GM23338 (cell line): Measurements from ENCODE around the gene RHOV. TPM values are rescaled to one million over a fixed set of nuclear protein-coding genes. Genes with fewer than 3 reads are reported as not detected.

ENCODE experiments used
- ATAC-seq: fragments of 200-7000 bp; cut with Tn5 transposase; 3 replicates; pipeline ENCODE4 v1.9.1; 2020
- DNase-seq: peaks from one replicate; pipeline ENCODE4 v3.0.0-alpha.2; 2015; ENCODE audit warnings: low spot score
- H2AFZ ChIP-seq: fragments of 200-600 bp; sonication (generic); 2 replicates; pipeline ENCODE4 v1.8.0; 2016; ENCODE audit warnings: antibody characterized with exemption, mild to moderate bottlenecking, moderate library complexity
- H3F3A ChIP-seq: fragments of 200-600 bp; sonication (generic); replicated peaks from 2 replicates; pipeline ENCODE4 v1.8.0; 2017; ENCODE audit warnings: antibody characterized with exemption, mixed run types, low read depth
- H3K27ac ChIP-seq: fragments of 200-600 bp; sonication (generic); 2 replicates; pipeline ENCODE4 v1.6.1; 2016; ENCODE audit warnings: low read depth
- H3K27me3 ChIP-seq: fragments of 200-600 bp; sonication (generic); 2 replicates; pipeline ENCODE4 v1.8.0; 2016; ENCODE audit warnings: mild to moderate bottlenecking, mixed run types, moderate library complexity; ENCODE audit not compliant: insufficient read depth
- H3K36me3 ChIP-seq: fragments of 200-600 bp; sonication (generic); 2 replicates; pipeline ENCODE4 v1.8.0; 2016; ENCODE audit warnings: mild to moderate bottlenecking; ENCODE audit not compliant: insufficient read depth
- H3K4me1 ChIP-seq: fragments of 200-600 bp; sonication (generic); 2 replicates; pipeline ENCODE4 v1.8.0; 2016; ENCODE audit warnings: mild to moderate bottlenecking, moderate library complexity; ENCODE audit not compliant: insufficient read depth
- H3K4me2 ChIP-seq: fragments of 200-600 bp; sonication (generic); 2 replicates; pipeline ENCODE4 v1.7.1; 2017; ENCODE audit warnings: mixed run types
- H3K4me3 ChIP-seq: fragments of 200-600 bp; sonication (generic); 2 replicates; pipeline ENCODE4 v1.6.1; 2016; ENCODE audit warnings: mixed run types
- H3K79me2 ChIP-seq: fragments of 200-600 bp; sonication (generic); replicated peaks from 2 replicates; pipeline ENCODE4 v1.8.0; 2017; ENCODE audit warnings: mild to moderate bottlenecking; ENCODE audit not compliant: insufficient read depth
- H3K9me2 ChIP-seq: fragments of 200-600 bp; sonication (generic); 2 replicates; pipeline ENCODE4 v1.8.0; 2017; ENCODE audit not compliant: insufficient read depth
- H4K20me1 ChIP-seq: fragments of 200-600 bp; sonication (generic); replicated peaks from 2 replicates; pipeline ENCODE4 v1.8.0; 2017; ENCODE audit warnings: mild to moderate bottlenecking; ENCODE audit not compliant: insufficient read depth
- H3K27ac Mint-ChIP-seq: 2 replicates; pipeline ENCODE4 v1.8.0; 2020; ENCODE audit warnings: inconsistent platforms, mild to moderate bottlenecking, moderate library complexity, mixed read lengths
- H3K27me3 Mint-ChIP-seq: 3 replicates; pipeline ENCODE4 v1.8.0; 2022; ENCODE audit warnings: low read depth, mild to moderate bottlenecking, moderate library complexity, mixed read lengths, inconsistent platforms; ENCODE audit not compliant: insufficient read depth, poor library complexity
- H3K36me3 Mint-ChIP-seq: 3 replicates; pipeline ENCODE4 v1.8.0; 2021; ENCODE audit warnings: low read depth, mild to moderate bottlenecking, inconsistent platforms, moderate library complexity, mixed read lengths
- H3K4me1 Mint-ChIP-seq: 3 replicates; pipeline ENCODE4 v1.8.0; 2020; ENCODE audit warnings: mild to moderate bottlenecking, inconsistent platforms, mixed read lengths
- H3K4me3 Mint-ChIP-seq: 3 replicates; pipeline ENCODE4 v1.8.0; 2021; ENCODE audit warnings: moderate library complexity, mild to moderate bottlenecking, inconsistent platforms, mixed read lengths
- H3K9me3 Mint-ChIP-seq: 3 replicates; pipeline ENCODE4 v1.8.0; 2020; ENCODE audit warnings: moderate library complexity, mild to moderate bottlenecking, inconsistent platforms, mixed read lengths
- CREB1 ChIP-seq: fragments of 250-450 bp; sonication (Bioruptor Pico); IDR thresholded peaks from 2 replicates; pipeline ENCODE4 v1.5.0; 2020; ENCODE audit warnings: low read depth, mild to moderate bottlenecking, moderate library complexity
- EZH2 ChIP-seq: fragments of 200-600 bp; sonication (generic); IDR thresholded peaks from one replicate; pipeline ENCODE4 v1.8.0; 2017; ENCODE audit warnings: antibody characterized with exemption, mild to moderate bottlenecking, low read depth; ENCODE audit not compliant: unreplicated experiment
- EZH2phosphoT487 ChIP-seq: fragments of 200-600 bp; sonication (generic); IDR thresholded peaks from one replicate; pipeline ENCODE4 v1.8.1; 2018; ENCODE audit warnings: antibody characterized with exemption; ENCODE audit not compliant: unreplicated experiment
- JUNB ChIP-seq: IDR thresholded peaks from one replicate; pipeline ENCODE4 v1.6.1; 2016; ENCODE audit warnings: antibody characterized with exemption; ENCODE audit not compliant: unreplicated experiment
- NANOG ChIP-seq: IDR thresholded peaks from 2 replicates; pipeline ENCODE4 v1.6.1; 2016; ENCODE audit warnings: antibody characterized with exemption, borderline replicate concordance
- POLR2AphosphoS5 ChIP-seq: IDR thresholded peaks from 2 replicates; pipeline ENCODE4 v1.6.1; 2016; ENCODE audit warnings: antibody characterized with exemption, low read depth
- STAT1 ChIP-seq: IDR thresholded peaks from one replicate; pipeline ENCODE4 v1.6.1; 2016; ENCODE audit warnings: antibody characterized with exemption; ENCODE audit not compliant: unreplicated experiment
- ZNF114 ChIP-seq: fragments of 250-450 bp; sonication (Bioruptor Pico); IDR thresholded peaks from 2 replicates; pipeline ENCODE4 v1.5.0; 2020; ENCODE audit warnings: mild to moderate bottlenecking, moderate library complexity
- ZNF331 ChIP-seq: fragments of 250-450 bp; sonication (Bioruptor Pico); IDR thresholded peaks from 2 replicates; pipeline ENCODE4 v1.5.0; 2020; ENCODE audit warnings: low read depth, mild to moderate bottlenecking, moderate library complexity
- polyA plus RNA-seq: library from polyadenylated mRNA; unstranded; fragments of >200 nt; fragmentation: Nextera tagmentation; extraction: Ambion mirVana; gene quantifications from 2 replicates; pipeline ENCODE4 v1.2.1, GENCODE V29; 2016
- total RNA-seq: library from RNA; depleted of rRNA; stranded (reverse); fragments of >200 nt; shearing (Covaris generic); gene quantifications from 2 replicates; pipeline ENCODE4 v1.2.3, GENCODE V29; 2014
- TF ChIP-seq, protein P1 (sequence below): IDR thresholded peaks from one replicate; pipeline ENCODE4 v1.6.1; 2018; ENCODE audit warnings: antibody characterized with exemption; ENCODE audit not compliant: unreplicated experiment
- TF ChIP-seq, protein P2 (sequence below): fragments of 250-450 bp; sonication (Bioruptor Pico); IDR thresholded peaks from 2 replicates; pipeline ENCODE4 v1.5.0; 2020; ENCODE audit warnings: mild to moderate bottlenecking, moderate library complexity
- TF ChIP-seq, protein P3 (sequence below): IDR thresholded peaks from 2 replicates; pipeline ENCODE4 v1.6.1; 2016; ENCODE audit warnings: antibody characterized with exemption
- TF ChIP-seq, protein P4 (sequence below), 2 experiments: fragments of 200-600 bp in 1 of 2; sonication (generic) in 1 of 2; conservative IDR thresholded peaks; 2 replicates each; pipeline versions ENCODE4 v1.5.1 to v1.6.1; 2016 to 2017; ENCODE audit warnings: antibody characterized with exemption in 2 of 2, low read depth in 2 of 2, mild to moderate bottlenecking in 2 of 2, moderate library complexity in 1 of 2

RHOV gene
- total and polyA plus RNA-seq, 2 experiments from 2014 or later: 4.4 to 4.7 TPM

DNA sequence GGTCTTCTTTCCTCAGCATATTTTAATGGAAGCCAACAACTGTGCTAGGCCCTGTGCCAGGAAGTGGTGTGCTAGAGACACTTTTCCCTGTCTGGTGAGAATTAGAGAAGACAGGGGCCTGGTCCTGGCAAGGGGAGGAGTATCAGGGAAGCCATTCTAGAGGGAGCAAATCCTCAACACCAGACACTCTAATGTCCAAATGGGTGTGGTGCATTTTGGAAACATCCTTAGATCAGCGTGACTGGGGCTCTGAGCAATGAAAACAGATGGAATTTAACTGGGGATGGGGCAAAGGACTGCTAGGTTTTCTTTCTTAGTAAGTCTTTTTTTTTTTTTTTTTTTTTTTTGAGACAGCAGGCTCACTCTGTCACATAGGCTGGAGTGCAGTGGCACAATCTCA, 12.6 kb upstream of the RHOV start:
- Histone ChIP-seq H2AFZ (no peak overlapping the region), H3K27me3 (no peaks in the 10 kb centered on the region), H3K36me3 (no peaks in the 10 kb centered on the region), H4K20me1 (no peaks in the 10 kb centered on the region), H3F3A (no peaks in the 10 kb centered on the region), H3K4me1 (no peaks in the 10 kb centered on the region), H3K4me3 (no peak overlapping the region), H3K4me2 (no peak overlapping the region), H3K9me2 (no peaks in the 10 kb centered on the region), H3K27ac (no peak overlapping the region), H3K79me2 (no peaks in the 10 kb centered on the region)
- Mint-ChIP-seq H3K27me3 (peaks cover 3% of the 10 kb centered on the region), H3K9me3 (peaks cover 7% of the 10 kb centered on the region; the same call in 2 of the 3 replicates), H3K36me3 (no peaks in the 10 kb centered on the region; the same call in 2 of the 3 replicates), H3K4me1 (no peaks in the 10 kb centered on the region; the same call in 2 of the 3 replicates), H3K27ac (no peak overlapping the region), H3K4me3 (no peak overlapping the region)
- DNase-seq: no peak
- no peak for ATAC-seq
- TF ChIP-seq JUNB (no peak), STAT1 (no peak), POLR2AphosphoS5 (no peak), EZH2 (no peak), ZNF331 (CRISPR knock-in tag) (no peak), ZNF114 (no peak), CREB1 (no peak), NANOG (no peak), EZH2phosphoT487 (no peak)
- TF ChIP-seq, protein P1, sequence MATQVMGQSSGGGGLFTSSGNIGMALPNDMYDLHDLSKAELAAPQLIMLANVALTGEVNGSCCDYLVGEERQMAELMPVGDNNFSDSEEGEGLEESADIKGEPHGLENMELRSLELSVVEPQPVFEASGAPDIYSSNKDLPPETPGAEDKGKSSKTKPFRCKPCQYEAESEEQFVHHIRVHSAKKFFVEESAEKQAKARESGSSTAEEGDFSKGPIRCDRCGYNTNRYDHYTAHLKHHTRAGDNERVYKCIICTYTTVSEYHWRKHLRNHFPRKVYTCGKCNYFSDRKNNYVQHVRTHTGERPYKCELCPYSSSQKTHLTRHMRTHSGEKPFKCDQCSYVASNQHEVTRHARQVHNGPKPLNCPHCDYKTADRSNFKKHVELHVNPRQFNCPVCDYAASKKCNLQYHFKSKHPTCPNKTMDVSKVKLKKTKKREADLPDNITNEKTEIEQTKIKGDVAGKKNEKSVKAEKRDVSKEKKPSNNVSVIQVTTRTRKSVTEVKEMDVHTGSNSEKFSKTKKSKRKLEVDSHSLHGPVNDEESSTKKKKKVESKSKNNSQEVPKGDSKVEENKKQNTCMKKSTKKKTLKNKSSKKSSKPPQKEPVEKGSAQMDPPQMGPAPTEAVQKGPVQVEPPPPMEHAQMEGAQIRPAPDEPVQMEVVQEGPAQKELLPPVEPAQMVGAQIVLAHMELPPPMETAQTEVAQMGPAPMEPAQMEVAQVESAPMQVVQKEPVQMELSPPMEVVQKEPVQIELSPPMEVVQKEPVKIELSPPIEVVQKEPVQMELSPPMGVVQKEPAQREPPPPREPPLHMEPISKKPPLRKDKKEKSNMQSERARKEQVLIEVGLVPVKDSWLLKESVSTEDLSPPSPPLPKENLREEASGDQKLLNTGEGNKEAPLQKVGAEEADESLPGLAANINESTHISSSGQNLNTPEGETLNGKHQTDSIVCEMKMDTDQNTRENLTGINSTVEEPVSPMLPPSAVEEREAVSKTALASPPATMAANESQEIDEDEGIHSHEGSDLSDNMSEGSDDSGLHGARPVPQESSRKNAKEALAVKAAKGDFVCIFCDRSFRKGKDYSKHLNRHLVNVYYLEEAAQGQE: no peak
- TF ChIP-seq, protein P2, sequence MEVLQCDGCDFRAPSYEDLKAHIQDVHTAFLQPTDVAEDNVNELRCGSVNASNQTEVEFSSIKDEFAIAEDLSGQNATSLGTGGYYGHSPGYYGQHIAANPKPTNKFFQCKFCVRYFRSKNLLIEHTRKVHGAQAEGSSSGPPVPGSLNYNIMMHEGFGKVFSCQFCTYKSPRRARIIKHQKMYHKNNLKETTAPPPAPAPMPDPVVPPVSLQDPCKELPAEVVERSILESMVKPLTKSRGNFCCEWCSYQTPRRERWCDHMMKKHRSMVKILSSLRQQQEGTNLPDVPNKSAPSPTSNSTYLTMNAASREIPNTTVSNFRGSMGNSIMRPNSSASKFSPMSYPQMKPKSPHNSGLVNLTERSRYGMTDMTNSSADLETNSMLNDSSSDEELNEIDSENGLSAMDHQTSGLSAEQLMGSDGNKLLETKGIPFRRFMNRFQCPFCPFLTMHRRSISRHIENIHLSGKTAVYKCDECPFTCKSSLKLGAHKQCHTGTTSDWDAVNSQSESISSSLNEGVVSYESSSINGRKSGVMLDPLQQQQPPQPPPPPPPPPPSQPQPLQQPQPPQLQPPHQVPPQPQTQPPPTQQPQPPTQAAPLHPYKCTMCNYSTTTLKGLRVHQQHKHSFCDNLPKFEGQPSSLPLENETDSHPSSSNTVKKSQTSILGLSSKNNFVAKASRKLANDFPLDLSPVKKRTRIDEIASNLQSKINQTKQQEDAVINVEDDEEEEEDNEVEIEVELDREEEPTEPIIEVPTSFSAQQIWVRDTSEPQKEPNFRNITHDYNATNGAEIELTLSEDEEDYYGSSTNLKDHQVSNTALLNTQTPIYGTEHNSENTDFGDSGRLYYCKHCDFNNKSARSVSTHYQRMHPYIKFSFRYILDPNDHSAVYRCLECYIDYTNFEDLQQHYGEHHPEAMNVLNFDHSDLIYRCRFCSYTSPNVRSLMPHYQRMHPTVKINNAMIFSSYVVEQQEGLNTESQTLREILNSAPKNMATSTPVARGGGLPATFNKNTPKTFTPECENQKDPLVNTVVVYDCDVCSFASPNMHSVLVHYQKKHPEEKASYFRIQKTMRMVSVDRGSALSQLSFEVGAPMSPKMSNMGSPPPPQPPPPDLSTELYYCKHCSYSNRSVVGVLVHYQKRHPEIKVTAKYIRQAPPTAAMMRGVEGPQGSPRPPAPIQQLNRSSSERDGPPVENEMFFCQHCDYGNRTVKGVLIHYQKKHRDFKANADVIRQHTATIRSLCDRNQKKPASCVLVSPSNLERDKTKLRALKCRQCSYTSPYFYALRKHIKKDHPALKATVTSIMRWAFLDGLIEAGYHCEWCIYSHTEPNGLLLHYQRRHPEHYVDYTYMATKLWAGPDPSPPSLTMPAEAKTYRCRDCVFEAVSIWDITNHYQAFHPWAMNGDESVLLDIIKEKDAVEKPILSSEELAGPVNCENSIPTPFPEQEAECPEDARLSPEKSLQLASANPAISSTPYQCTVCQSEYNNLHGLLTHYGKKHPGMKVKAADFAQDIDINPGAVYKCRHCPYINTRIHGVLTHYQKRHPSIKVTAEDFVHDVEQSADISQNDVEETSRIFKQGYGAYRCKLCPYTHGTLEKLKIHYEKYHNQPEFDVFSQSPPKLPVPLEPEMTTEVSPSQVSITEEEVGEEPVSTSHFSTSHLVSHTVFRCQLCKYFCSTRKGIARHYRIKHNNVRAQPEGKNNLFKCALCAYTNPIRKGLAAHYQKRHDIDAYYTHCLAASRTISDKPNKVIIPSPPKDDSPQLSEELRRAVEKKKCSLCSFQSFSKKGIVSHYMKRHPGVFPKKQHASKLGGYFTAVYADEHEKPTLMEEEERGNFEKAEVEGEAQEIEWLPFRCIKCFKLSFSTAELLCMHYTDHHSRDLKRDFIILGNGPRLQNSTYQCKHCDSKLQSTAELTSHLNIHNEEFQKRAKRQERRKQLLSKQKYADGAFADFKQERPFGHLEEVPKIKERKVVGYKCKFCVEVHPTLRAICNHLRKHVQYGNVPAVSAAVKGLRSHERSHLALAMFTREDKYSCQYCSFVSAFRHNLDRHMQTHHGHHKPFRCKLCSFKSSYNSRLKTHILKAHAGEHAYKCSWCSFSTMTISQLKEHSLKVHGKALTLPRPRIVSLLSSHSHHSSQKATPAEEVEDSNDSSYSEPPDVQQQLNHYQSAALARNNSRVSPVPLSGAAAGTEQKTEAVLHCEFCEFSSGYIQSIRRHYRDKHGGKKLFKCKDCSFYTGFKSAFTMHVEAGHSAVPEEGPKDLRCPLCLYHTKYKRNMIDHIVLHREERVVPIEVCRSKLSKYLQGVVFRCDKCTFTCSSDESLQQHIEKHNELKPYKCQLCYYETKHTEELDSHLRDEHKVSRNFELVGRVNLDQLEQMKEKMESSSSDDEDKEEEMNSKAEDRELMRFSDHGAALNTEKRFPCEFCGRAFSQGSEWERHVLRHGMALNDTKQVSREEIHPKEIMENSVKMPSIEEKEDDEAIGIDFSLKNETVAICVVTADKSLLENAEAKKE (CRISPR knock-in tag): no peak
- TF ChIP-seq, protein P3, sequence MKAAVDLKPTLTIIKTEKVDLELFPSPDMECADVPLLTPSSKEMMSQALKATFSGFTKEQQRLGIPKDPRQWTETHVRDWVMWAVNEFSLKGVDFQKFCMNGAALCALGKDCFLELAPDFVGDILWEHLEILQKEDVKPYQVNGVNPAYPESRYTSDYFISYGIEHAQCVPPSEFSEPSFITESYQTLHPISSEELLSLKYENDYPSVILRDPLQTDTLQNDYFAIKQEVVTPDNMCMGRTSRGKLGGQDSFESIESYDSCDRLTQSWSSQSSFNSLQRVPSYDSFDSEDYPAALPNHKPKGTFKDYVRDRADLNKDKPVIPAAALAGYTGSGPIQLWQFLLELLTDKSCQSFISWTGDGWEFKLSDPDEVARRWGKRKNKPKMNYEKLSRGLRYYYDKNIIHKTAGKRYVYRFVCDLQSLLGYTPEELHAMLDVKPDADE: no peak
- TF ChIP-seq, protein P4, sequence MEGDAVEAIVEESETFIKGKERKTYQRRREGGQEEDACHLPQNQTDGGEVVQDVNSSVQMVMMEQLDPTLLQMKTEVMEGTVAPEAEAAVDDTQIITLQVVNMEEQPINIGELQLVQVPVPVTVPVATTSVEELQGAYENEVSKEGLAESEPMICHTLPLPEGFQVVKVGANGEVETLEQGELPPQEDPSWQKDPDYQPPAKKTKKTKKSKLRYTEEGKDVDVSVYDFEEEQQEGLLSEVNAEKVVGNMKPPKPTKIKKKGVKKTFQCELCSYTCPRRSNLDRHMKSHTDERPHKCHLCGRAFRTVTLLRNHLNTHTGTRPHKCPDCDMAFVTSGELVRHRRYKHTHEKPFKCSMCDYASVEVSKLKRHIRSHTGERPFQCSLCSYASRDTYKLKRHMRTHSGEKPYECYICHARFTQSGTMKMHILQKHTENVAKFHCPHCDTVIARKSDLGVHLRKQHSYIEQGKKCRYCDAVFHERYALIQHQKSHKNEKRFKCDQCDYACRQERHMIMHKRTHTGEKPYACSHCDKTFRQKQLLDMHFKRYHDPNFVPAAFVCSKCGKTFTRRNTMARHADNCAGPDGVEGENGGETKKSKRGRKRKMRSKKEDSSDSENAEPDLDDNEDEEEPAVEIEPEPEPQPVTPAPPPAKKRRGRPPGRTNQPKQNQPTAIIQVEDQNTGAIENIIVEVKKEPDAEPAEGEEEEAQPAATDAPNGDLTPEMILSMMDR (conservative IDR thresholded peaks at IDR 0.05; ENCODE audit: low read depth in 2 of 2): no peak
